Vagina (tissue), 2 donors: ENCODE data around the gene FNDC3A.

ENCODE experiments used
- CTCF ChIP-seq, 3 experiments: fragments of 450-650 bp in 2 of 3; fragments of 200-600 bp in 1 of 3; sonication (generic) in 1 of 3; IDR thresholded peaks; one replicate each; pipeline ENCODE4 v1.5.1; 2017 to 2019; ENCODE audit warnings: antibody characterized with exemption in 3 of 3, mild to moderate bottlenecking in 2 of 3, moderate library complexity in 2 of 3
- POLR2A ChIP-seq, 2 donors: fragments of 450-650 bp; IDR thresholded peaks; one replicate each; pipeline ENCODE4 v1.6.1; 2017; ENCODE audit warnings: antibody characterized with exemption in 2 of 2, mild to moderate bottlenecking in 2 of 2, moderate library complexity in 2 of 2
- POLR2AphosphoS5 ChIP-seq, 2 donors: sonication (generic); formaldehyde crosslinking; IDR thresholded peaks; one replicate each; pipeline ENCODE4 v1.9.0; 2017; ENCODE audit warnings: antibody characterized with exemption in 2 of 2, mild to moderate bottlenecking in 2 of 2, low read depth in 1 of 2; ENCODE audit not compliant: insufficient read depth in 1 of 2

GRCh38 chr13:49256841-49257240, 281.1 kb downstream of the FNDC3A start:
- no peak for TF ChIP-seq POLR2AphosphoS5 (IDR thresholded peaks at IDR 0.05; ENCODE audit: insufficient read depth in 1 of 2, low read depth in 1 of 2)
- TF ChIP-seq CTCF (IDR thresholded peaks at IDR 0.05), result no peak
- TF ChIP-seq POLR2A (IDR thresholded peaks at IDR 0.05), result no peak
